HepG2 (cell line): ENCODE measurements around the gene STXBP2. TPM values are rescaled to one million over a fixed set of nuclear protein-coding genes. Genes with fewer than 3 reads are reported as not detected.

Experiments used
- CAMTA2 ChIP-seq: sonication (generic); formaldehyde crosslinking; IDR thresholded peaks from 2 replicates; pipeline ENCODE4 v1.4.0; 2020; ENCODE audit warnings: mild to moderate bottlenecking, missing genetic modification reagents, borderline replicate concordance
- CREM ChIP-seq, 2 experiments: sonication (generic) in 1 of 2; formaldehyde crosslinking in 1 of 2; IDR thresholded peaks; 2 replicates each; pipeline versions ENCODE4 v1.4.0 to v1.6.1; 2016 to 2020; ENCODE audit warnings: antibody characterized with exemption in 1 of 2, mild to moderate bottlenecking in 1 of 2, missing genetic modification reagents in 1 of 2
- NCOA2 ChIP-seq: sonication (generic); formaldehyde crosslinking; IDR thresholded peaks from 2 replicates; pipeline ENCODE4 v1.8.0; 2022; ENCODE audit warnings: inconsistent platforms
- NFE2L2 ChIP-seq: fragments of 150-350 bp; IDR thresholded peaks from 2 replicates; pipeline ENCODE4 v1.6.1; 2014; ENCODE audit warnings: low read length
- PHF8 ChIP-seq: sonication (generic); formaldehyde crosslinking; IDR thresholded peaks from 2 replicates; pipeline ENCODE4 v1.5.0; 2020; ENCODE audit warnings: missing genetic modification reagents
- POLR2A ChIP-seq, 2 experiments: IDR thresholded peaks; 2 replicates each; pipeline ENCODE4 v1.6.1; 2011; ENCODE audit warnings: low read depth in 2 of 2, low read length in 2 of 2, mild to moderate bottlenecking in 1 of 2, moderate library complexity in 1 of 2; ENCODE audit not compliant: insufficient read depth in 1 of 2
- RAD21 ChIP-seq: fragments of 450-650 bp; formaldehyde crosslinking; IDR thresholded peaks from 2 replicates; pipeline ENCODE4 v1.5.0; 2020; ENCODE audit warnings: mild to moderate bottlenecking
- SALL1 ChIP-seq: sonication (generic); formaldehyde crosslinking; IDR thresholded peaks from 2 replicates; pipeline ENCODE4 v1.8.0; 2022; ENCODE audit warnings: mild to moderate bottlenecking, missing genetic modification reagents
- ZKSCAN1 ChIP-seq: fragments of 150-350 bp; IDR thresholded peaks from 2 replicates; pipeline ENCODE4 v1.6.1; 2014; ENCODE audit warnings: low read length
- ZNF142 ChIP-seq: sonication (generic); formaldehyde crosslinking; IDR thresholded peaks from 2 replicates; pipeline ENCODE4 v1.4.0; 2020; ENCODE audit warnings: missing genetic modification reagents
- ZNF180 ChIP-seq: sonication (generic); formaldehyde crosslinking; IDR thresholded peaks from 2 replicates; pipeline ENCODE4 v1.4.0; 2020; ENCODE audit warnings: low read depth, missing genetic modification reagents, borderline replicate concordance
- ZNF232 ChIP-seq: sonication (generic); formaldehyde crosslinking; IDR thresholded peaks from 2 replicates; pipeline ENCODE4 v1.4.0; 2020; ENCODE audit warnings: missing genetic modification reagents, borderline replicate concordance
- ZNF281 ChIP-seq: sonication (generic); formaldehyde crosslinking; IDR thresholded peaks from 2 replicates; pipeline ENCODE4 v1.4.0; 2020; ENCODE audit warnings: missing genetic modification reagents, borderline replicate concordance
- ZNF354B ChIP-seq: sonication (generic); formaldehyde crosslinking; IDR thresholded peaks from 2 replicates; pipeline ENCODE4 v1.8.0; 2022; ENCODE audit warnings: mild to moderate bottlenecking, missing genetic modification reagents
- ZNF629 ChIP-seq: sonication (generic); formaldehyde crosslinking; conservative IDR thresholded peaks from 2 replicates; pipeline ENCODE4 v1.5.0; 2020; ENCODE audit warnings: missing genetic modification reagents
- ZNF644 ChIP-seq: IDR thresholded peaks from 2 replicates; pipeline ENCODE4 v1.6.1; 2016; ENCODE audit warnings: low read depth
- polyA plus RNA-seq, 8 experiments: library from polyadenylated mRNA; depleted of rRNA in 3 of 8; stranded (reverse) in 7 of 8; unstranded in 1 of 8; fragments of >200 nt; fragmentation: Illumina TruSeq in 4 of 8; extraction: Trizol in 4 of 8; gene quantifications; 2 replicates each; pipeline versions ENCODE4 v1.2.1 to v1.2.3, GENCODE V29; 2011 to 2016; ENCODE audit warnings: low read depth in 4 of 8, missing spikeins in 1 of 8, mixed read lengths in 1 of 8; ENCODE audit not compliant: insufficient read depth in 1 of 8
- total RNA-seq, 5 experiments: library from RNA; depleted of rRNA; stranded (reverse); fragments of >200 nt; fragmentation: Illumina TruSeq; extraction: Trizol; gene quantifications; 2 replicates each; pipeline ENCODE4 v1.2.3, GENCODE V29; 2016; ENCODE audit warnings: low read depth in 1 of 5
- TF ChIP-seq, protein P1 (sequence below): fragments of 450-650 bp; IDR thresholded peaks from 2 replicates; pipeline ENCODE4 v1.6.1; 2016

The STXBP2 gene
- total and polyA plus RNA-seq, 2 of the 13 experiments (the other 11 are each of a cell fraction or from before 2014, with no cell fraction given): 22.8 to 40.1 TPM

GRCh38 chr19:7637374-7638256, 705 bp downstream of the STXBP2 start (continued):
- TF ChIP-seq ZNF142 (CRISPR knock-in tag): no peak
- no peak for TF ChIP-seq CAMTA2
- TF ChIP-seq SALL1 (CRISPR knock-in tag): no peak
- no peak for TF ChIP-seq CREM (IDR thresholded peaks at IDR 0.05)
- TF ChIP-seq CREM (CRISPR knock-in tag; IDR thresholded peaks at IDR 0.05): no peak
- 0 out of 2 replicates have a peak, but pooled peaks have one; percentile 26 for TF ChIP-seq RAD21
- TF ChIP-seq ZNF354B (CRISPR knock-in tag): no peak
- peak; percentile 89 for TF ChIP-seq ZNF629 (CRISPR knock-in tag)
- TF ChIP-seq ZNF644: no peak
- 0 out of 4 replicates have a peak, but pooled peaks of 1 of the 2 experiments have one; percentile 3 for TF ChIP-seq POLR2A (IDR thresholded peaks at IDR 0.05; ENCODE audit: insufficient read depth in 1 of 2, low read depth in 2 of 2, low read length in 2 of 2)
- no peak for TF ChIP-seq ZNF180
- TF ChIP-seq NCOA2 (CRISPR knock-in tag): no peak
- 0 out of 2 replicates have a peak, but pooled peaks have one; percentile 8 for TF ChIP-seq PHF8
- no peak for TF ChIP-seq NFE2L2
- TF ChIP-seq ZKSCAN1: no peak
- no peak for TF ChIP-seq ZNF232 (CRISPR knock-in tag)
- 0 out of 2 replicates have a peak, but pooled peaks have one; percentile 31 for TF ChIP-seq ZNF281 (CRISPR knock-in tag)
- TF ChIP-seq, protein P1, sequence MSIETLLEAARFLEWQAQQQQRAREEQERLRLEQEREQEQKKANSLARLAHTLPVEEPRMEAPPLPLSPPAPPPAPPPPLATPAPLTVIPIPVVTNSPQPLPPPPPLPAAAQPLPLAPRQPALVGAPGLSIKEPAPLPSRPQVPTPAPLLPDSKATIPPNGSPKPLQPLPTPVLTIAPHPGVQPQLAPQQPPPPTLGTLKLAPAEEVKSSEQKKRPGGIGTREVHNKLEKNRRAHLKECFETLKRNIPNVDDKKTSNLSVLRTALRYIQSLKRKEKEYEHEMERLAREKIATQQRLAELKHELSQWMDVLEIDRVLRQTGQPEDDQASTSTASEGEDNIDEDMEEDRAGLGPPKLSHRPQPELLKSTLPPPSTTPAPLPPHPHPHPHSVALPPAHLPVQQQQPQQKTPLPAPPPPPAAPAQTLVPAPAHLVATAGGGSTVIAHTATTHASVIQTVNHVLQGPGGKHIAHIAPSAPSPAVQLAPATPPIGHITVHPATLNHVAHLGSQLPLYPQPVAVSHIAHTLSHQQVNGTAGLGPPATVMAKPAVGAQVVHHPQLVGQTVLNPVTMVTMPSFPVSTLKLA: no peak
